ENCODE measurements around the gene TMEM141. TPM values are rescaled to one million over a fixed set of nuclear protein-coding genes. Genes with fewer than 3 reads are reported as not detected.

Gene TMEM141
- polyA plus RNA-seq, 1 donor from 2014 or later, result 30.1 TPM

DNA sequence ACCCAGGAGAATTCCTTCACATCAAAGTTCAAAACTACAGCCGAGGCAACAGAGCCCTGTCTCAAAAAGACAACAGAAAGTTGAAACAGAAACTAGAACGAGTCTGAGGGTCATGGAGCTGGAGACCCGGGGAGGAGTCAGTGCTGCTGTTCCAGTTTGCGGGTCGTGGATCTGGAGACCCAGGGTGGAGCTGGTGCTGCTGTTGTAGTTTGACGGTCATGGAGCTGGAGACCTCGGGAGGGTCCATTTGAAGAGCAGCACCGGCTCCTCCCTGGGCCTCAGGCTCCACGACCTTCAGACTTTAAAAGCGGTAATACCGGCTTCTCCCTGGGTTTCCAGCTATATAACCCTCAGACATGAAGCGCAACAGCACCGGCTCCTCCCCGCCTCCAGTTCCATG, 13.8 kb upstream of the TMEM141 start:
- Histone ChIP-seq H3K27ac (ENCODE audit: low read length) (no peak overlapping the region), H3K9ac (ENCODE audit: low read length) (no peak overlapping the region), H3K36me3 (ENCODE audit: insufficient read depth, low read length) (no peaks in the 10 kb centered on the region), H3K79me2 (replicated peaks; ENCODE audit: insufficient read depth, low read length) (no peaks in the 10 kb centered on the region), H2AFZ (ENCODE audit: low read depth, low read length) (no peak overlapping the region), H3K27me3 (ENCODE audit: insufficient read depth, low read depth, low read length) (no peaks in the 10 kb centered on the region), H3K4me2 (ENCODE audit: low read length) (no peak overlapping the region), H3K4me3 (ENCODE audit: low read length) (no peak overlapping the region), H3F3A (ENCODE audit: insufficient read depth, low read length, poor library complexity, severe bottlenecking) (no peaks in the 10 kb centered on the region), H3K9me3 (ENCODE audit: low read length) (no peaks in the 10 kb centered on the region), H3K9me2 (ENCODE audit: insufficient read depth, low read length) (no peaks in the 10 kb centered on the region), H4K20me1 (ENCODE audit: insufficient read depth) (no peaks in the 10 kb centered on the region)
- TF ChIP-seq EZH2 (IDR thresholded peaks at IDR 0.05; ENCODE audit: borderline replicate concordance, insufficient read depth, low read length, poor library complexity, severe bottlenecking), result no peak

- no peaks in the 10 kb centered on the region for H3K9me3 ChIP-seq (ENCODE audit: low read length)
Observed at GRCh38 chr9:136779808-136780207, 11.3 kb upstream of the TMEM141 start.

More at GRCh38 chr9:136779808-136780207, 11.3 kb upstream of the TMEM141 start:
- Histone ChIP-seq H3K27ac (ENCODE audit: low read length) (no peak overlapping the region), H3K27me3 (ENCODE audit: insufficient read depth, low read depth, low read length) (no peaks in the 10 kb centered on the region), H3K4me2 (ENCODE audit: low read length) (no peak overlapping the region), H3K9ac (ENCODE audit: low read length) (no peak overlapping the region), H3K9me2 (ENCODE audit: insufficient read depth, low read length) (no peaks in the 10 kb centered on the region), H2AFZ (ENCODE audit: low read depth, low read length) (no peak overlapping the region), H3F3A (ENCODE audit: insufficient read depth, low read length, poor library complexity, severe bottlenecking) (no peaks in the 10 kb centered on the region), H3K4me3 (ENCODE audit: low read length) (no peak overlapping the region), H3K79me2 (replicated peaks; ENCODE audit: insufficient read depth, low read length) (no peaks in the 10 kb centered on the region), H4K20me1 (ENCODE audit: insufficient read depth) (no peaks in the 10 kb centered on the region), H3K36me3 (ENCODE audit: insufficient read depth, low read length) (no peaks in the 10 kb centered on the region)
- TF ChIP-seq POLR2AphosphoS5 (IDR thresholded peaks at IDR 0.05) (no peak), SMC3 (conservative IDR thresholded peaks at IDR 0.05; ENCODE audit: poor library complexity) (no peak), REST (IDR thresholded peaks at IDR 0.05; ENCODE audit: borderline replicate concordance) (no peak), EP300 (conservative IDR thresholded peaks at IDR 0.05; ENCODE audit: poor library complexity, severe bottlenecking) (no peak), RAD21 (conservative IDR thresholded peaks at IDR 0.05) (no peak), EZH2 (IDR thresholded peaks at IDR 0.05; ENCODE audit: borderline replicate concordance, insufficient read depth, low read length, poor library complexity, severe bottlenecking) (no peak), MXI1 (conservative IDR thresholded peaks at IDR 0.05; ENCODE audit: poor library complexity, severe bottlenecking) (no peak), TAF1 (IDR thresholded peaks at IDR 0.05; ENCODE audit: low read depth) (no peak)
- TF ChIP-seq, protein P1, sequence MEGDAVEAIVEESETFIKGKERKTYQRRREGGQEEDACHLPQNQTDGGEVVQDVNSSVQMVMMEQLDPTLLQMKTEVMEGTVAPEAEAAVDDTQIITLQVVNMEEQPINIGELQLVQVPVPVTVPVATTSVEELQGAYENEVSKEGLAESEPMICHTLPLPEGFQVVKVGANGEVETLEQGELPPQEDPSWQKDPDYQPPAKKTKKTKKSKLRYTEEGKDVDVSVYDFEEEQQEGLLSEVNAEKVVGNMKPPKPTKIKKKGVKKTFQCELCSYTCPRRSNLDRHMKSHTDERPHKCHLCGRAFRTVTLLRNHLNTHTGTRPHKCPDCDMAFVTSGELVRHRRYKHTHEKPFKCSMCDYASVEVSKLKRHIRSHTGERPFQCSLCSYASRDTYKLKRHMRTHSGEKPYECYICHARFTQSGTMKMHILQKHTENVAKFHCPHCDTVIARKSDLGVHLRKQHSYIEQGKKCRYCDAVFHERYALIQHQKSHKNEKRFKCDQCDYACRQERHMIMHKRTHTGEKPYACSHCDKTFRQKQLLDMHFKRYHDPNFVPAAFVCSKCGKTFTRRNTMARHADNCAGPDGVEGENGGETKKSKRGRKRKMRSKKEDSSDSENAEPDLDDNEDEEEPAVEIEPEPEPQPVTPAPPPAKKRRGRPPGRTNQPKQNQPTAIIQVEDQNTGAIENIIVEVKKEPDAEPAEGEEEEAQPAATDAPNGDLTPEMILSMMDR (IDR thresholded peaks at IDR 0.05; ENCODE audit: poor library complexity, severe bottlenecking), result no peak
